Fibroblast of skin of left quadriceps (primary cell): ENCODE measurements around the gene UST.
"Not testable (repeated sequence)": the region's sequence is repeated elsewhere in the genome, so short reads cannot be mapped to it uniquely, and the experiment has no call there.

Experiments used
- DNase-seq, 2 experiments: peaks; one replicate each; pipeline ENCODE4 v3.0.0-alpha.2; 2013; ENCODE audit warnings: low read depth in 2 of 2

The UST gene

GRCh38 chr6:149084808-149085556, 338.2 kb downstream of the UST start:
- no peak for DNase-seq

- DNase-seq, result no peak
These were observed 338.7 kb downstream of the UST start for GRCh38 chr6:149085557-149085938.

DNA sequence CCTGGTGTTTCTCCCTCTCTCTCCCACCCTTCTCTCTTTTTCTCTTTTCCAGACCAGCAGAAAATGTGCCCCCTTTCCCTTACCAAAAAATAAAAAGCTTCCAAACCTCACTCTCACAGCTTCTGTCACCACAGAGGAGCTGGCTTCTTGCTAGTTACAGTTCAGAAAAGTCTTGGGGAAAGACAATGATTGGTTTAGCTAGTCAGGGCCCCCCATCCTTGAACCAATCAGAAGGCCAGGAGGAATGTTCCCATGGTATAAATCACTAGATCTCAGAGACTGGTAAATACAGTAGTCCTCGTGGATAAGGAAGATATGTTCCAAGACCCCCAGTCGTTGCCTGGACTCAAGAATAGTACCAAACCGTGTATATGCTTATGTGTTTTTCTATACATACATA, 339.5 kb downstream of the UST start:
- DNase-seq, result no peak

DNA sequence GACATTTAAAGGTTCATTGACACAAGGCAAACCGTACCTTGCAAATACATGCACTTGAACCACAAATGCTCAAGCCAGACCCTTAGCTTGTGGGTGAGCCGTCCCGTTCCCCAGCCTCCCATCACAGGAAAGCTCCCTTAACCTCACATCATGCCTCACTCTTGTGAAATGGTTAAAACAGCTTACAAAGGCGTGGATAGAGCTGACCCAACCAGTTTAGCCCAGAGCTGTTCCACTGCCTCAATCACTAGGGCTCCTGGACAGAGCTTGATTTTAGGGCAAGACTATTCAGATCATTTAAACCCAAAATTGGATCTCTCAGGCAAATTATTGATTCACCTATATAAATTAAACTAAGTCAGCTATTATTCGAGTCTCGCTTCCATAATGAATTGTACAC, 341.1 kb downstream of the UST start:
- no peak for DNase-seq

DNA sequence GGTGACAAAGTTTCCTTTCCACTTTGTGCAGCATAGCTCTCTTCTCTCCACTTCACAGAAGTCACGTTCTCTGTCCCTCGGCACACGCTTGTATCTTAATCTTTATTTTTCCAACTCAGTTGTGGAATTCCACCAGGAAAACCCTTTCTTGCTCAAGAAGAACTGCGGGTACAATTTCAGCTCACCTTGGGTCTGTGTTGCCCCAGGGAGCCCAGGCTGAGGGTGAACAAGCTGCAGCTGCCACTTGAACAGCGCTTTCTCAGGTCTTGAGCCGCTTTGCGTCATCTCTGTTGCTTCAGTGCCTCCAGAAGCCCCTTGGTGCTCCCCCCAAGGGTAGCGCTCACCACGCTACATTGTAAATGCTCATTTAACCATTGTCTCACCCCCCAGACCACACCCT, 341.5 kb downstream of the UST start:
- DNase-seq, result no peak

DNA sequence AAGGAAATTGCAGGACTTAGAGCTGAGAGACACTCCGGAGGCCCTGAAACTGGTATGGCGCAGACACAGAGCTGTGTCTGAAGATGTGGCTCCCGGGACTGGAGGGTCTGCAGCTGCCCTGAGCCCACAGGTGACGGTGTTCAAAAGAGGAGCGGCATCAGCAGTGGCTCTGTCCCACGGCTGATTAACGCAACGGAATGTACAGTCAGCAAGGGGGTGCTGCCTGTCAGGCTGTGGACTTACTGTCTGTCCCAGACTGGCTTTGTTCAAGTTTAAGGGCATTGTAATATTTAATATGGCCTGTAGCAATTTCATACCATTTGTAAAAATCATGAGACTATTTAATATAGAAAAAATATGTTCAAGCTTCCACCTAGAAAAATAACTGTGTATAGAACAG, 342.7 kb downstream of the UST start:
- no peak for DNase-seq

DNA sequence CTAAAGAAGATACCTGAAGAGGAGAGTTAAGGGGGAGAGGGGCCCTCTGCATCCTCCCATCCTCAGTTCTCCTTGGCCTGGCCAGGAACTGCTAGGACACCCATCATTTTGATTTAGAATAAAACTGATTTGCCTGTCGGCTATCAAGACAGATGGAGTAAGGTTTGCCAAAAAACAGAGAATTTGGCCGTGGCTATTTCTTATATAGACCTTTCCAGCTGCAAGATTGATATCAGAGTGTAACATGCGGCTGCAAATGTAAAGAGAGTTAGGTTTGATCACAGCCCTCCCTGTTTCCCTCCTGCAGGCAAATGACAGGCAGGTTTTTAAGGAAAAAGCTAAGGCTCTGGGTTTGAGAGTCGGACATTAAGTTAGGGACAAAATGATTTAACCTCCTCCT, 344.1 kb downstream of the UST start:
- no peak for DNase-seq

GRCh38 chr6:149093643-149094042, 346.8 kb downstream of the UST start:
- DNase-seq, result peak; percentile 62 to 65

DNA sequence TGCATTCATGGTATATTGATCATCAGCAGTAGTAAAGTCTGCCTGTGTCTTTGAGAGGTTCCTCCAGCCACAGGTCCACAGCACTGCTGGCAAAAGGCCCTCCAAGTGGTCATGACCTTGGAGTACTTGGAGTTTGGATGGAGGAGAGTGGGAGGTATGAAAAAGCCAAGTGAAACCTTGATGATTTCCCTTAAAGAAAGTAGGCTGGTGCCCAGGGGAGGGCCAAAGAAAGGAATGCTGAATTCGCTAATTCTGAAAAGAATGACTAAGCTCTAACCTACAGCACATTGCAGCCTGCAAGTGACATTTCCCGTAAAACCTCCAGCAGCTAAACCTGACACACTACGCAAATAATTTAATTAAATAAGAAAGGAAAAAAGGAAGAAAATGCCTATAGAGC, 347.3 kb downstream of the UST start:
- DNase-seq, result no peak

DNA sequence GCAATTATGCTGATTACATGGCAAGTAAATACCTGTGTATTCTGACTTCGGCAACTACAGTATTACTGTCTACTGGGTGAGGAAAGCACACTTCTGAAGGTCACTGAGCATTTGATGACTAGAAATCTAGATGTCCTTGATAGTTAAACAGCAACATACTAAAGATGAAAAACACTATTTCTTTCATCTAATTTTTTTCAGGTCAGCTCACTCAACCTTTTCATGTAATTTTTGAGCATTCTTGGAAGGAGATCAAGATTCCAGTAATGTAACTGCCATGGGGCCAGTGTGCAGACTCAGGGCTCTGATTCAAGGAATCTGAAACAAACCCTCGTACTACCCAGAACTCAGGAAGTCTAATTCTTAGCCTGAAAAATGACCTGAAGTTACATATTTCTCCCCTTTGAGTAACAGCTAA, 348.1 kb downstream of the UST start:
- DNase-seq, result no peak

DNA sequence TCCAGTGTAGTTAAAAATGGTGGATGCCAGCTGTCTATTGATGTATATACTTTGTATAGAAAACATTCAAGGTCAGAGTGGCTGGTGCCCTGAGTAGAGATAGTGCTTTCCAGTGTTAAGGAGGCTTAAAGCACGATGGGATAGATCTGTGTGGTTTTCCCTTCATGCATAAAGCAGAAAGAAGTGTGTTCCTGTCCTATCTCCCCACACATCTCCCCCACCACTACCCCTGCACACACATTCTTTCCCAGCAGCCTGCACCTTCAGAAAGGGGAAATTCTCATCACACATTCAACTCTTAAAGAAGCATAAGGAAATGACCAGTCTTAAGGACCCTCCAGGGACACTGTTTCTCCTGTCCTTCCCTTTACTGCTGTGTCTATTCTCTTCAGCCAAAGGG, 349.0 kb downstream of the UST start:
- DNase-seq, result no peak

DNA sequence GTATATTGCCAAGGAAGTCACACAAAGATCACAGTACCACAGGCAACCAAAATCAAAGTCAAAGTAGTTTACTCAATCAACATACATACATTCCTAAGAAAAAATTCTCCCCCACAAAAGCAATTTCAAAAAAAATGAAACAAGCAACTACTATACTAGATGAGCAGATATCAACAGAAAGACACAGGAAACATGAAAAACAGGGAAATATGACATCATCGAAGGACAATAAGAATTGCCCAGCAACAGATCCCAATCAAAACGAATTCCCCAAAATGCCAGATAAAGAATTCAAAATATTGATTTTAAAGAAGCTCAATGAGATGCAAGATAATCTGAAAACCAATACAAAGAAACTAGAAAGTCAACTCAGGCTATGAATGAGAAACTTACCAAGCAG, 351.0 kb downstream of the UST start:
- no peak for DNase-seq

- DNase-seq, result no peak
These were observed 352.0 kb downstream of the UST start for GRCh38 chr6:149098700-149099276.

DNA sequence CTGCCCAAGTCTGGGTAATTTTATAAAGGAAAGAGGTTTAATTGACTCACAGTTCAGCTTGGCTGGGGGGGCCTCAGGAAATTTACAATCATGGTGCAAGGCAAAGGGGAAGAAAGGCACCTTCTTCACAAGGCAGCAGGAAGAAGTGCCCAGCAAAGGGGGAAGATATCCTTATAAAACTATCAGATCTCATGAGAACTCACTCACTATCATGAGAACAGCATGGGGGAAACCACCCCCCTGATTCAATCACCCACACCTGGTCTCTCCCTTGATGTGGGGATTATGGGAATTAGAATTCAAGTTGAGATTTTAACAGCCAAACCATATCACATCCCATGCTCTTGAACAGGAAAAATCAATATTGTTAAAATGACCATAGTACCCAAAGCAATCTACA, 355.5 kb downstream of the UST start:
- DNase-seq, result no peak

DNA sequence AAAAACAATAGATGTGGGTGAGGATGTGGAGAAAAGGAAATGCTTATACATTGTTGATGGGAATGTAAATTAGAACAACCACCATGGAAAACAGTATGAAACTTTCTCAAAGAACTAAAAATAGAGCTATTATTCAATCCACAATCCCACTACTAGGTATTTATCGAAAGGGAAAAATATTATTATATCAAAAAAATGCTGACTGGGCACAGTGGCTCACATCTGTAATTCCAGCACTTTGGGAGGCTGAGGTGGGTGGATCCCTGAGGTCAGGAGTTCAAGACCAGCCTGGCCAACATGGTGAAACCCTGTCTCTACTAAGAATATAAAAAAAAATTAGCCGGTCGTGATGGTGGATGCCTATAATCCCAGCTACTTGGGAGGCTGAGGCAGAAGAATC, 357.1 kb downstream of the UST start:
- not testable (repeated sequence) for DNase-seq

DNA sequence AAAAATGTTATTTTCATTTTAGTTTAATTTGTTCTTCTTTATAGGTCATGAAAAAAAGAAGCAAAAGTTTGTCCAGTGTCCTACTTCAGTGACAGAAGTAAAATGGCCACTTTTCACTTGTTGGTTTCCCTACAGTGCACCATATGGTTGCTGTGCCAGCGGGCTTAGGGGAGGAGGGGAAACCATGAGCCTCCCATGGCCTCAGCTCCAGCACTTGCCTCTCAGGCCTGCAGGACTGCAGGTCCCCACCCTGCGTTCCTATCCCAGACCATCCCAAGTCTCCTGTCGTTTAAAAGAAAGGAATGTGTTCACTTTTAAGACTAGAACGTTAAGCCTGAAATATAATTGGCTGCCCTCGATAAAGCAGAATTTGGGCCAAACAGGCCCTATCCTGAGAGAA, 360.7 kb downstream of the UST start:
- no peak for DNase-seq

- DNase-seq, result no peak
These were observed 361.4 kb downstream of the UST start for GRCh38 chr6:149108038-149108748.

- no peak for DNase-seq
These were observed 361.9 kb downstream of the UST start for GRCh38 chr6:149108749-149109100.

- no peak for DNase-seq
These were observed 362.7 kb downstream of the UST start for GRCh38 chr6:149109397-149110070.

GRCh38 chr6:149111556-149112115, 364.8 kb downstream of the UST start:
- DNase-seq, result no peak

DNA sequence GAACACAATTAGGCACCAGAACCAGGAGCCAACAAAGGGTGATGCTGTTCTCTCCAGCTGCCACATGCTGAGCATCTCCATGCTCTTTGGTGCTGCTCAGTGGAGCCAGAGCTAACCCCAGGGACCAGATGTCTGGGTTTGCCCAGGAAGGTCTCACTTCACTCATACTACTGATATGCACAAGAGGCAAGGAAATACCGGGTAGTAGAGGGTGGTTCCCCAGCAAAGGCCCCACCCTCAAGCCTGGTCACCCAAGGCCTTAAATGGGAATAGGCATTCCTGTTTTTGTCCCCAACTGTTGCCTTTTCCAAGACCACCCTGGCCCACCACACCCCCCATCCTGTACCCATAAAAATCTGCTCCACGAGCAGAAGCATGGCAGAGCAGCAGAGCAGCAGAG, 366.1 kb downstream of the UST start:
- no peak for DNase-seq

DNA sequence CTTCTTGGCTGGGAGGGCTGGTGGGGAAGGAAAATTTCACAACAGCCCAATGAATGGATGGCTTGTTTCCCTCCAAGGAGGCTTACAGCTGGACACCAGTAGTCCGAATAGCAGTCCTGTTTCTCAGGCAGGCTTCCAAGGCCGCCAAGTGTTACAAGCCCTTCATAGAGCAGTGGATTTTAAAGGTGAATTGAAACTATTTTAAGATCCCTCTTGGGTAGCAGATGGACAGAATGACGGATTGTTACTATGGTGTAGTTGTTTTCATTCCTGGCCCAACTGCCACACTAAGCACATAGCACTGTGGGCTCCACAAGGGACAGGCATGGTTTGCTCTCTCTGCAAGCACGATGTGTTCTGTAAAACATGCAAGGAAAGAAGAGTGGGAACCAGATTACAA, 367.3 kb downstream of the UST start:
- no peak for DNase-seq
